A549 (cell line): ENCODE results near the gene SH3RF1.

Source experiments
- CTCF ChIP-seq: fragments of >200 bp; sonication (Bioruptor Twin); formaldehyde crosslinking; IDR thresholded peaks from 3 replicates; pipeline ENCODE4 v1.5.1; 2016
- ESRRA ChIP-seq: fragments of 150-350 bp; IDR thresholded peaks from 2 replicates; pipeline ENCODE4 v1.6.1; 2014; ENCODE audit warnings: mild to moderate bottlenecking, low read length, borderline replicate concordance
- JUN ChIP-seq, 2 experiments: fragments of >200 bp; sonication (Bioruptor Twin); formaldehyde crosslinking; IDR thresholded peaks; 2 replicates in 1 of 2; 3 replicates in 1 of 2; pipeline ENCODE4 v1.6.1; 2016 to 2017
- MAZ ChIP-seq: fragments of 150-350 bp; IDR thresholded peaks from 2 replicates; pipeline ENCODE4 v1.6.1; 2014; ENCODE audit warnings: antibody characterized with exemption, low read depth, low read length, borderline replicate concordance
- POLR2A ChIP-seq: IDR thresholded peaks from 2 replicates; pipeline ENCODE4 v1.6.1; 2012; ENCODE audit warnings: mild to moderate bottlenecking, low read length
- REST ChIP-seq: fragments of 200-600 bp; sonication (generic); IDR thresholded peaks from 2 replicates; pipeline ENCODE4 v1.6.1; 2016; ENCODE audit warnings: antibody characterized with exemption, mild to moderate bottlenecking, moderate library complexity
- RFX5 ChIP-seq: fragments of 450-650 bp; IDR thresholded peaks from 2 replicates; pipeline ENCODE4 v1.7.1; 2014; ENCODE audit warnings: antibody characterized with exemption, mild to moderate bottlenecking, moderate library complexity

- TF ChIP-seq CTCF (no peak), MAZ (no peak), JUN (IDR thresholded peaks at IDR 0.05) (no peak), REST (no peak), ESRRA (no peak), RFX5 (no peak), POLR2A (no peak)
Measured at GRCh38 chr4:169200361-169201030, 70.3 kb downstream of the SH3RF1 start.
